IPS DF 4.7 (cell line): Measurements from ENCODE around the gene EML6.

ENCODE experiments used
- DNase-seq: peaks from one replicate; pipeline ENCODE4 v3.0.0-alpha.2; 2013; ENCODE audit warnings: low spot score; ENCODE audit errors: extremely low read depth

The EML6 gene

GRCh38 chr2:54908591-54908990 lies 185.1 kb downstream of the EML6 start:
- no peak for DNase-seq

- no peak for DNase-seq
These were observed 185.5 kb downstream of the EML6 start for GRCh38 chr2:54909001-54909400.

GRCh38 chr2:54912305-54912704 lies 188.8 kb downstream of the EML6 start:
- no peak for DNase-seq

- no peak for DNase-seq
These were observed 189.4 kb downstream of the EML6 start for GRCh38 chr2:54912893-54913292.

GRCh38 chr2:54914637-54915036 lies 191.2 kb downstream of the EML6 start:
- DNase-seq, result no peak

GRCh38 chr2:54915101-54915500 lies 191.6 kb downstream of the EML6 start:
- DNase-seq, result no peak

- no peak for DNase-seq
These were observed 193.2 kb downstream of the EML6 start for GRCh38 chr2:54916637-54917036.

GRCh38 chr2:54918647-54919280 lies 195.3 kb downstream of the EML6 start:
- no peak for DNase-seq

- DNase-seq, result no peak
These were observed 197.2 kb downstream of the EML6 start for GRCh38 chr2:54920660-54921059.

GRCh38 chr2:54924121-54924520 lies 200.7 kb downstream of the EML6 start:
- no peak for DNase-seq

GRCh38 chr2:54925022-54925421 lies 201.6 kb downstream of the EML6 start:
- DNase-seq, result no peak

GRCh38 chr2:54927085-54927750 lies 203.8 kb downstream of the EML6 start:
- no peak for DNase-seq

GRCh38 chr2:54927751-54928615 lies 204.5 kb downstream of the EML6 start:
- DNase-seq, result no peak

GRCh38 chr2:54928719-54929118 lies 205.3 kb downstream of the EML6 start:
- DNase-seq, result no peak

GRCh38 chr2:54931473-54931872 lies 208.0 kb downstream of the EML6 start:
- no peak for DNase-seq

- no peak for DNase-seq
These were observed 211.9 kb downstream of the EML6 start for GRCh38 chr2:54935389-54935788.

- DNase-seq, result no peak
These were observed 213.3 kb downstream of the EML6 start for GRCh38 chr2:54936766-54937165.

- DNase-seq, result no peak
These were observed 216.1 kb downstream of the EML6 start for GRCh38 chr2:54939446-54940118.

- no peak for DNase-seq
These were observed 217.3 kb downstream of the EML6 start for GRCh38 chr2:54940723-54941122.

- no peak for DNase-seq
These were observed 218.0 kb downstream of the EML6 start for GRCh38 chr2:54941248-54941984.

GRCh38 chr2:54942373-54942772 lies 218.9 kb downstream of the EML6 start:
- no peak for DNase-seq
